PC-3 (cell line): Measurements from ENCODE around the gene CACHD1. TPM values are rescaled to one million over a fixed set of nuclear protein-coding genes. Genes with fewer than 3 reads are reported as not detected.

Experiments
- ATAC-seq: fragments of 200-7000 bp; cut with Tn5 transposase; 2 replicates; pipeline ENCODE4 v1.9.1; 2020; ENCODE audit warnings: mild to moderate bottlenecking, moderate library complexity
- BruUV-seq: library from RNA; stranded (reverse); fragments of 400-500 nt; replicated peaks from 2 replicates; lab custom pipeline; 2021; lab: Mats Ljungman, UMichigan
- CTCF ChIA-PET: fragments of 300-600 bp; sonication (Branson Sonifier 250); formaldehyde crosslinking; loops from one replicate; lab custom pipeline; 2022; ENCODE audit warnings: antibody characterized with exemption; lab: Charles Lee
- POLR2A ChIA-PET: fragments of 300-600 bp; sonication (Branson Sonifier 250); formaldehyde crosslinking; loops from one replicate; lab custom pipeline; 2022; ENCODE audit warnings: antibody characterized with exemption; ENCODE audit not compliant: unreplicated experiment; lab: Charles Lee
- DNase-seq: peaks from one replicate; pipeline ENCODE4 v3.0.0-alpha.2; 2015
- H2AFZ ChIP-seq: fragments of 300-600 bp; sonication (generic); 2 replicates; pipeline ENCODE4 v1.6.0; 2016; ENCODE audit warnings: antibody characterized with exemption, low read length
- H3F3A ChIP-seq: fragments of 300-600 bp; sonication (generic); one replicate; pipeline ENCODE4 v1.6.0; 2017; ENCODE audit warnings: antibody characterized with exemption, low read length, control low read depth, mild to moderate bottlenecking; ENCODE audit not compliant: unreplicated experiment
- H3K27ac ChIP-seq: fragments of 300-600 bp; sonication (generic); 2 replicates; pipeline ENCODE4 v1.5.1; 2016; ENCODE audit warnings: mild to moderate bottlenecking, low read length
- H3K27me3 ChIP-seq: fragments of 300-600 bp; sonication (generic); 2 replicates; pipeline ENCODE4 v1.6.1; 2016; ENCODE audit warnings: low read length, mixed read lengths
- H3K36me3 ChIP-seq: fragments of 300-600 bp; sonication (generic); 2 replicates; pipeline ENCODE4 v1.6.1; 2016; ENCODE audit warnings: low read depth, mixed run types, low read length, mixed read lengths
- H3K4me1 ChIP-seq: fragments of 300-600 bp; sonication (generic); 2 replicates; pipeline ENCODE4 v1.5.1; 2016; ENCODE audit warnings: low read length; ENCODE audit not compliant: insufficient read depth
- H3K4me2 ChIP-seq: fragments of 300-600 bp; sonication (generic); 2 replicates; pipeline ENCODE4 v1.6.0; 2016; ENCODE audit warnings: low read length
- H3K4me3 ChIP-seq: fragments of 300-600 bp; sonication (generic); 2 replicates; pipeline ENCODE4 v1.5.1; 2016; ENCODE audit warnings: mild to moderate bottlenecking, low read length, mixed read lengths
- H3K79me2 ChIP-seq: fragments of 300-600 bp; sonication (generic); 2 replicates; pipeline ENCODE4 v1.6.1; 2017; ENCODE audit warnings: low read length, mixed read lengths
- H3K9ac ChIP-seq: fragments of 300-600 bp; sonication (generic); 2 replicates; pipeline ENCODE4 v1.6.0; 2016; ENCODE audit warnings: mild to moderate bottlenecking, low read length
- H3K9me2 ChIP-seq: fragments of 300-600 bp; sonication (generic); replicated peaks from 2 replicates; pipeline ENCODE4 v1.6.1; 2016; ENCODE audit warnings: mixed run types, low read length, mixed read lengths
- H3K9me3 ChIP-seq: fragments of 300-600 bp; sonication (generic); 2 replicates; pipeline ENCODE4 v1.6.1; 2016; ENCODE audit warnings: low read length, mixed read lengths
- H4K20me1 ChIP-seq: fragments of 300-600 bp; sonication (generic); 2 replicates; pipeline ENCODE4 v1.6.1; 2016; ENCODE audit warnings: low read length, mixed read lengths
- CTCF ChIP-seq: fragments of 300-600 bp; sonication (generic); conservative IDR thresholded peaks from 2 replicates; pipeline ENCODE4 v1.5.1; 2017; ENCODE audit warnings: antibody characterized with exemption, low read depth, mild to moderate bottlenecking, low read length
- EZH2 ChIP-seq: fragments of 300-600 bp; sonication (generic); IDR thresholded peaks from one replicate; pipeline ENCODE4 v1.6.1; 2017; ENCODE audit warnings: antibody characterized with exemption, mild to moderate bottlenecking, low read length; ENCODE audit not compliant: unreplicated experiment
- EZH2phosphoT487 ChIP-seq: fragments of 300-600 bp; sonication (generic); IDR thresholded peaks from 2 replicates; pipeline ENCODE4 v1.6.1; 2018; ENCODE audit warnings: mild to moderate bottlenecking, antibody characterized with exemption, low read length, borderline replicate concordance
- intact Hi-C: fragments of 100-400 bp; cut with micrococcal nuclease; formaldehyde crosslinking; loops from 2 replicates; pipeline ENCODE4 v1.9.0; 2023
- total RNA-seq: library from RNA; depleted of rRNA; stranded (reverse); fragments of >200 nt; gene quantifications from 2 replicates; pipeline ENCODE4 v1.2.3, GENCODE V29; 2014

The CACHD1 gene
- total RNA-seq, 1 experiment from 2014 or later = 6.6 TPM

- ChIA-PET POLR2A (no interaction called here), CTCF (no interaction called here)
- no peak overlapping the region for H3K4me3 ChIP-seq
- H3K27ac ChIP-seq = no peak overlapping the region
- H2AFZ ChIP-seq = no peak overlapping the region
- no TSS peak for BruUV-seq
- H3K4me1 ChIP-seq = peaks cover 10% of the 10 kb centered on the region
- DNase-seq (peak; percentile 10), ATAC-seq (no peak; the same call in 1 of the 2 replicates)
- no peaks in the 10 kb centered on the region for H3K9me3 ChIP-seq
- no peaks in the 10 kb centered on the region for H3K9me2 ChIP-seq
- no peaks in the 10 kb centered on the region for H3K79me2 ChIP-seq
- H4K20me1 ChIP-seq = no peaks in the 10 kb centered on the region
- no peaks in the 10 kb centered on the region for H3K36me3 ChIP-seq
- no peaks in the 10 kb centered on the region for H3F3A ChIP-seq
- no peak overlapping the region for H3K4me2 ChIP-seq
- no peaks in the 10 kb centered on the region for H3K27me3 ChIP-seq
- TF ChIP-seq EZH2 = no peak
- 0 out of 2 replicates have a peak, but pooled peaks have one; percentile 22 for TF ChIP-seq CTCF
- no peak overlapping the region for H3K9ac ChIP-seq
- intact Hi-C loops = no loop called here
Measured at GRCh38 chr1:64499966-64500365, 30.0 kb downstream of the CACHD1 start.

- Histone ChIP-seq H3K9ac (no peak overlapping the region), H3K27ac (no peak overlapping the region), H3K4me1 (peaks cover 8% of the 10 kb centered on the region; the same call in 1 of the 2 replicates), H4K20me1 (no peaks in the 10 kb centered on the region), H3K4me3 (no peak overlapping the region), H3K79me2 (no peaks in the 10 kb centered on the region), H3K27me3 (no peaks in the 10 kb centered on the region), H3F3A (no peaks in the 10 kb centered on the region), H3K4me2 (no peak overlapping the region), H3K36me3 (no peaks in the 10 kb centered on the region), H3K9me3 (no peaks in the 10 kb centered on the region), H3K9me2 (no peaks in the 10 kb centered on the region), H2AFZ (no peak overlapping the region)
- ATAC-seq (no peak), DNase-seq (no peak)
- TF ChIP-seq EZH2phosphoT487 (no peak), EZH2 (no peak), CTCF (no peak)
- CTCF ChIA-PET = no interaction called here
- intact Hi-C loops = no loop called here
- POLR2A ChIA-PET = no interaction called here
- no TSS peak for BruUV-seq
Measured at GRCh38 chr1:64502083-64502482, 32.2 kb downstream of the CACHD1 start.

- no peak overlapping the region for H3K4me2 ChIP-seq
- no peaks in the 10 kb centered on the region for H3K36me3 ChIP-seq
- no TSS peak for BruUV-seq
- DNase-seq (no peak), ATAC-seq (no peak)
- CTCF ChIA-PET = no interaction called here
- no peak overlapping the region for H3K4me3 ChIP-seq
- no peak overlapping the region for H3K27ac ChIP-seq
- H3K9me2 ChIP-seq = no peaks in the 10 kb centered on the region
- H3K4me1 ChIP-seq = peaks cover 8% of the 10 kb centered on the region; the same call in 1 of the 2 replicates
- POLR2A ChIA-PET = no interaction called here
- H3F3A ChIP-seq = no peaks in the 10 kb centered on the region
- intact Hi-C loops = no loop called here
- no peaks in the 10 kb centered on the region for H3K27me3 ChIP-seq
- no peak overlapping the region for H3K9ac ChIP-seq
- H4K20me1 ChIP-seq = no peaks in the 10 kb centered on the region
- no peaks in the 10 kb centered on the region for H3K79me2 ChIP-seq
- TF ChIP-seq EZH2 (no peak), CTCF (no peak), EZH2phosphoT487 (no peak)
- H3K9me3 ChIP-seq = no peaks in the 10 kb centered on the region
- H2AFZ ChIP-seq = no peak overlapping the region
Measured at GRCh38 chr1:64502931-64503330, 33.0 kb downstream of the CACHD1 start.
